ENCODE data around the gene GREM2.

GREM2 gene

DNA sequence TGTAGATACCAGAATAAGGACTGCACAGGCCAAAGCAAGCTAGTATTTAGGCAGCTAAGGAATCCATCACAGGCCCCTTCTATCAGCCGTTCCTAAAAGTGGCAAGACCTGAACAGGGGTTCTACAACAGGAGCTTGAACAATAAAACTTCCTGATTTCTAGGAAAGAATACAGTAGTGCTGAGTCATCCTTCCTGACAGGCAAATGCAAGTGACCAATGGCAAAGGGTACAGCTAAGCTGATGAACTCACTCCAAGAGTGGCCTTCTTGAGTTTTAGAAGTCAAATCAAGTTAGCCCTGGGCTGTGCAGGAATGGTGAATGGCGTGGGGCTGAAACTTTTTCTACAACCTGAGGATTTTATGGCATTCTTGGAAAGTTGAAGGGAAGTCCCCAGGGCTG is 112.9 kb downstream of the GREM2 start:
- DNase-seq (ENCODE audit: low read depth): no peak

DNA sequence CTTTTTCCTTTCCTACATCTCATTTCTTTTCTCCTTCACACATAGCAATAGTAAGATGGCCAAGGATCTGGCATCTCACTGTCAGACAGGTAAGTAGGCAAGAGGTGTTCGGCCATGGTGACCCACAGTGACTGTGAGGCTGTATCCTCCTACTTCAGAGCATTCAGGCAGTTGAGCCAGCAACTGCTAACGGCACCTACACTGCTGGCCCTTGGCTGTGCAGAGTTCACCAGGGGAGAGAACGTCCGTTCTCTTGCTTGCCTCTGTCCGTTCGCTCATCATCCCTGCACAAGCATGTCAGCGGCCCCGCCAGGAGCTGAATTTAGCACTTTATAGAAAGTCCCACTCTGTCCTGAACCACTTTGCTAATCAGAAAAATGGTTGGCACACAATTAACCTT is 113.6 kb downstream of the GREM2 start:
- DNase-seq (ENCODE audit: low read depth): no peak

DNA sequence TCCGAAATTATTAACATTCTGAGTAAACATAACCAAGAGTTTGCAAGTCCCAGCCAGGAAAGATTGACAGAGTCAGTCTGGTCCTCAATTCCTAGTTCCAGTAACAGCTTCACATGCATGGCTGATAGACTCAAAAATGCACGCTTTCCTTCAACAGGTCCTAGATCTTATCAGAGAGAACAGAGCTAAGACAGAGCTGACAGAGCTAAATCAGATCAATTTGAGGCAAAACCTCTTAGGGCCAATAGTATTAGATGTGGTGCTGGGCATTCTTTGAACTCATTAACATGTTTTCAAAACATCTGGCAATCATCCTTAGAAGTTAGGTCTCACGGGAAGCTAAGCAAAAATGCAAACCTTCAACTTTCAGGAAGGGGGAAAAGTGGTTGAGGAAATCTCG is 114.0 kb downstream of the GREM2 start:
- no peak for DNase-seq (ENCODE audit: low read depth)

DNA sequence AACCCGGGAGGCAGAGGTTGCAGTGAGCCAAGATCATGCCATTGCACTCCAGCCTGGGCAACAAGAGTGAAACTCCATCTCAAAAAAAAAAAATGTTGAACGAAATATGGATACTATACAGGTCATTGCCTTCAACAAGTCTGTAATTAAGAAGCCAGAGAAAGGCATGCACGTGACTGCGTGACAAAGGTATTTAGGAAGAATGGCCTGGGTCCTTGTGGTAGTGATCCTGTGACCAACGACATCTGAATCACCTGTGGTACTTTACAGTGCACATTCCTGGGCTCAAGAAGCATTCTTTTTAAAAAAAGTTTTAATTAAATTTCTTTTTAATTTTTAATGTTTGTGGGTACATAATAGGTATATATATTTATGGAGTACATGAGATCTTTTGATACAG is 115.0 kb downstream of the GREM2 start:
- DNase-seq (ENCODE audit: low read depth): no peak

DNA sequence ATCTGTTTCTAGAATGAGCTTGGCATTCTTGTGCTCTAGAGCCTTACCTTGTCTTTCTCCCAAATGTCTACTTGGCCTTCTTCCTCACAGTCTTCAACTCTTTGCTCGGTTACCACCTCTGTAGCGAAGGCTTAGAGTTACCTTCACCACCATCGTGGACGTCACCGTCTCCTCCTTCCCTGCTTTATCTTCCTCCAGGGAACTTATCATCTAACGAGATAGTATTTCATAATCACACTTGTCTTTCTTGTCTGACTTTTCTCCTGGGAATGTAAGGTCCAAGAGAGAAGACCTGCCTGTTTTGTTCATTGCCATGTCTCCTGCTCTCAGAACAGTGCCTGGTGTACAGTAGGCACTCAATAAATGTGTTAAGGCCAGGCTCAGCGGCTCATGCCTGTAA is 115.6 kb downstream of the GREM2 start:
- no peak for DNase-seq (ENCODE audit: low read depth)

GRCh38 chr1:240495601-240496000 is 116.4 kb downstream of the GREM2 start:
- DNase-seq (ENCODE audit: low read depth): no peak

DNA sequence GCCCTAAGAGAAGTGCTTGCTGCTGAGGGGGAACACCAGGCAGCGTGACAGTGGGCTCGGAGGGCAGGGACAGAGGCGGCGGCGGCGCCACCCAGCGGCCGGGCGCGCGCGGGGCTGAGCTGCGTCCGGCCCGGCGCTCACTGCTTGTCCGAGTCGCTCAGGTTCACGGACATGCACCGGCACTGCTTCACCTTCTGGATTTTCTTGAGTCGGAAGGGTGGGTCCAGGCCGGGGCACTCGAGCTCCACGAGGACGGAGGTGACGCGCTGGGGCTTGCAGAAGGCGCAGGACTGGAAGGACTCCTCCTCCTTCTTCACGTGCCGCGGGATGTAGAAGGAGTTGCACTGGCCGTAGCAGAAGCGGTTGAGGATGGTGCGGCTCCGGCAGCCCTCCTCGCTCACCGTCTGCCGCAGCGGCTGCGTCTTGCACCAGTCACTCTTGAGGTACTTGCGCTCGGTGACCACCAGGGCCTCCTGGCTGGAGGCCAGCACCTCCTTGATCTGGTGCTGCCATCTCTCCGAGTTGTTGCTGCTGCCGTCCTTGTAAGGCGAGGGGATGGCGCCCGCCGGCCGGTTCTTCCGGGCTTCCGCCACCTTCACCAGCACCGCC is 119.0 kb downstream of the GREM2 start:
- no peak for DNase-seq (ENCODE audit: low read depth)

- no peak for DNase-seq (ENCODE audit: low read depth)
Observed at GRCh38 chr1:240491796-240492195, 120.2 kb downstream of the GREM2 start.

DNA sequence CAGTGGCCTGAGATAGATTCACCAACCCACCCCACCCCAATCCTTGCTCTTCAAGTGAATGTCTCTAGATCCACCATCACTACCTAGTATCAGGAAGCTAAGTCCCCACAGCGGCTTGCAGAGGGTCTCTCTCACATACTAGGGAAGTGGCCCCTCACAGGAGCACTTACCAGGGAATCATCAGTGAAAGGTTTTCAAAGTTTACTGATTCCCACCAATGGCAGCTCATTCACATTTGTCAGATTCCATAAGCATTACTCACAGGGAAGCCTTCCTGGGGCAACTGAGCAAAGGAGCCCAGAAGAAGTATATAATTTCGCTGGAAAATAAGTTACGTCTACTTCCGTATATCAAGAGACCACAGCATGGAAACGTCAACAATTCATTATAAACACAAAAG is 120.8 kb downstream of the GREM2 start:
- DNase-seq (ENCODE audit: low read depth): no peak

- no peak for DNase-seq (ENCODE audit: low read depth)
Observed at GRCh38 chr1:240487493-240487892, 124.5 kb downstream of the GREM2 start.

DNA sequence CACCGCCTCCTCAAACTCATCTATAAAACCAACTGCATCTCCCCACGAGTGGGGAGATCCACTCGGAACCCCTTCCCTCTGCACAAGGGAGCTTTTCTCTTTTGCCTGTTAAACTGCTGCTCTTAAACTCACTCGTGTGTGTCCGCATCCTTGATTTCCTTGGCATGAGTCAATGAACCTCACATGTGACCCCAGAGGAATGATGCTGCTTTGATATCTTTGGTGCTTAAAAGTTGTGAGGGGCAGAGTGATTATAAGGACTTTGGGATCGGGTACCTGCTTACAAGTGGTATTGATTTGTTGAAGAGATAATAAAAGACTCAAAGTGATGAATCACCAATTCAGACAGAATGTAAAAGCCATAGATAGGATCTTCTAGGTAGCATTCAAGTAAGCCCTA is 125.3 kb downstream of the GREM2 start:
- DNase-seq (ENCODE audit: low read depth): no peak

DNA sequence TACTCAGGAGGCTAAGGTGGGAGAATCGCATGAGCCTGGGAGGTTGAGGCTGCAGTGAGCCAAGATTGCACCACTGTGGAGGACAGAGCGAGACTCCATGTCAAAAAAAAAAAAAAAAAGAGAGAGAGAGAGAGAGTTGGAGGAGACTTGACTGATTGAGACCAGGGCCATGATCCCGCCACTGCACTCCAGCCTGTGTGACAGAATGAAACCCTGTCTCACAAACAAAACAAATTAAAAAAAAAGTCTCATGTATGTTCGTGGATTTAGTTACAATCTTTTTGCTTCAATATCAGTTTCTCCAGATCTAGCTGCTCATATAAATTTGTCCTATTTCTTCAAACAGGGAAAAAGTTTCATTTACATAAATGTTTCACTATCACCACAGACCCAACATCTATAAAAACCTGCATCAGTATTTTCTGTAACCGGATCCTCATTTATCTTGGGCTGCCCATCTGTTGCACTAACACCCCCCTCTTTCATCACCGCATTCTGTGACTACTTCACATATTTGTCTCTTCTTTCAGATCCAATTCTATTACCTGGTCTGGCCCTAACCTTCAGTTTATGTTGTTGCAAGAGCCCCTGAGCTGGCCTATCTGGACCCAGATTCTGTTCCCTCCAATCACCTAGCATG is 127.0 kb downstream of the GREM2 start:
- no peak for DNase-seq (ENCODE audit: low read depth)

DNA sequence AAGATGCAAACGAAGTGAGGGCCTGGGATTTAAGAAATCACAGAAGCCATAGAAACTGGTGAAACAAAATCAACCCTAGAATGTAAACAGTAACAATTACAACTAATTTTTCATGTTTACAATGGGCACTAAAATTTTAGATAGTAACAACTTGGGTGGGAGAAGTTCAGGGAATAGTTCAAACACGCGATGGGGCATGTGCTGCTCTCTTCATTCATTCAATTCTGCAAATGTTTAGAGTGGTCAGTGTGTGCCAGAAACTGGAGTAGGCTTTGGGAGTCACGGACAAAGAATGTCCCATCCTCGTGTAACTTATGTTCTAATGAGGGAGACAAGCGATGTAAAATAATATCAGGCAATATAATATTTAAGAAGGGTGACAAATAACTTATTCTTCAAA is 133.4 kb downstream of the GREM2 start:
- no peak for DNase-seq (ENCODE audit: low read depth)

DNA sequence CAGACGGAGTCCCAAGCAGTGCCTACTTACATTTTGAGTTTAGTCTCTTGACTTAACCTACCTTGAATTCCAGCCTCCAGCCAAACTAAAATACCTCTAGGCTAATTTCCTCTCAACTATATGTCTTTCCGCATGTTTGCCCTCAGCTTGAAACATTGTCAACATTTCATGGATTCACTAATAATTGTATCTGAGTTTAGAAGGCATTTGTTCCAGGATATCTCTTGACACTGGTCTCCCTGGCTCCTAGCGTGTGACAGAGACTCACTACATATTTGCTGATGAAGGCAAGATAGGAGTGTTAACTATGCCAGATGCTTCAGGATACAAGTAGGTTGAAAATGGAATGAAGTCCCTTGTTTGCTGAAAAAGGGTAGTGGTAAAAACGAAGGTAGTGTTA is 136.1 kb downstream of the GREM2 start:
- no peak for DNase-seq (ENCODE audit: low read depth)

DNA sequence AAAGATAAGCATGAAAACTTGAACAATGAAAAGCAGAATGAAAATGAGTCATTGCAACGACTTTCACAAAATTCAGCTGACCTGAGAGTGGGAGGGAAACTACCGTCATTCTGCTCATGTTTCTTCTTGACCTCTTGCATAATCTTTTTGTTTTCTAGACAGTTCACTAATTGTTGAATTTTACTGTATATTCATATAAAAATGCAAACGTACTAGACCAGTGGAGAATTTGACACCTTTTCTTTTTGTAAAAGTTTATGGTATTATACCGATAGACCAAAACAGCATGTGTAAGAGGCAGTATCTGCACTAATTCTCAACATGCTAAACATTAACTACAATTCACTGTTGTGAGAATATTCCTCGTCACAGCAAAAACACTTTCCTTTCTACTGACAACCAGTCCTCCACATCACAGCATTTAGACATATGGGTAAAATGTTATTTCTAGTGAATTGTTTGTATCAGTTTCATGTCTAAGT is 137.8 kb downstream of the GREM2 start:
- DNase-seq (ENCODE audit: low read depth): no peak

GRCh38 chr1:240468656-240469055 is 143.3 kb downstream of the GREM2 start:
- no peak for DNase-seq (ENCODE audit: low read depth)

GRCh38 chr1:240467895-240468294 is 144.1 kb downstream of the GREM2 start:
- DNase-seq (ENCODE audit: low read depth): no peak

- DNase-seq (ENCODE audit: low read depth): no peak
Observed at GRCh38 chr1:240466509-240466908, 145.4 kb downstream of the GREM2 start.

GRCh38 chr1:240465531-240465940 is 146.4 kb downstream of the GREM2 start:
- no peak for DNase-seq (ENCODE audit: low read depth)

- DNase-seq (ENCODE audit: low read depth): no peak
Observed at GRCh38 chr1:240464099-240464498, 147.9 kb downstream of the GREM2 start.

DNA sequence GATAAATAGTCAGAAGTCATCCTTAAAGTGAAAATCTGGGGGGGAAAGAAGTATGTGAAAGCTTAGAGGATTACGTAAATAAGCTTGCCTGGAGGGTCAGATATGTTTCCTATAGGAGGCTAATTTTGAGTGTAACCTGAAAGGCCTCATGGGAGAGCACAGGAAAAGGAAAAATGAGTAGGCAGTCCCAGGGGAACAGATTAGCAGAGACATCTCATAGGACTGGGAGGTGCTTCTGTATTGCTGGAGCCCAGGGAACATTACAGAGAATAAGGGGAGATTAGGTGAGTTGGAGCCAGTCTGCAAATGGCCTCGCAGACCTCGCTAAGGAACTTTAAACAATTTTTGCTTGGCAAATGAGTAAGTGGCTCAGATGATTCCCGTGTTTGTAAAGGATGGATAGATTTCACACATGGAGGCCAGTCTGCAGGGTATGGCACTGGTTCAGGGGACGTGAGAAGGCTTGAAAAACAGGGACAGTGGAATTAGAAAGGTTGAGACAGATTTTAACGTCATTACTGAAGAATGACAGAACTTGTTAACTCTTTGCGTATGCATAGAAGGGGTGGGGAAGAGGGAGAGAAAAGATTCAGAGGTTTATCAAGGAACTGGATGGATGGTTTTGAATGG is 149.1 kb downstream of the GREM2 start:
- no peak for DNase-seq (ENCODE audit: low read depth)

DNA sequence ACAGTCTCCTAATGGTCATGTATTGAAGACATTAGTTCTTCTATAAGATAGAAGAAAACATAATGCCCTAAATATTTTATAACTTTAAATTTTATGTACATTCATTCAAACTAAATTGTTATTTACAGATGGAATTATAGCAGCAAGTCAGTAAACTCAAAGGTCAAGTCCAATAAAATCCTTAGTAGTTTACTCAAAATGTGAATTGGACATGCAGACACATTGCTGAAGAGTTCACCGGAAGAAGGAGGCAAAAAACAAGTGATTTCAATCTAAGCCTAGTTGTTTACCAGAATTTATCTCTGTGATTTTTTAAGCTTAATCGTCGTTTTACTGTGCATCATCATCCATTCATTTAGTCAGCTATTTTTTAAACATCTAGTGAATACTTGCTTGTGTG is 149.7 kb downstream of the GREM2 start:
- DNase-seq (ENCODE audit: low read depth): no peak

DNA sequence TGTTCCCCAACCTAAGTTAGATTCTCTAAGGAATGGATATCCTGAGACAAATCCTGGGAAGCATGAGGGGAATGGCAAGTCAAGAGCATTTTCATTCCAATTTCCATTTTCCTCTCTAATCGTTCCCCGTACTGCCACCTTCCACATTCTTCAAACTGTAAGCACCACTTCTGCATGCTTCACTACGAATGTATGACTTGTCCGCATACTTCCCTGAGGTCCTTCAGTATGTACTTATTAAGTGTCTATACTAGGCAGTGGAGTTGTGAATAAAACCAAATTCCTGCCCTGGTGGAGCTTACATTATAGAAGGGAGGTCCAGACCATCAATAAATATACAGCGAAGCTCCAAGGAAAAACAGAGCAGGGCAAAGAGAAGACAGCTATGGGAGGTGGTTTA is 154.8 kb downstream of the GREM2 start:
- no peak for DNase-seq (ENCODE audit: low read depth)

Data from GM04503 (cell line).